HG03520 (cell line): Measurements from ENCODE around the gene ZNF215.
"Not testable (repeated sequence)": the region's sequence is repeated elsewhere in the genome, so short reads cannot be mapped to it uniquely, and the experiment has no call there.

ENCODE experiments used
- ATAC-seq: cut with Tn5 transposase; IDR thresholded peaks from one replicate; pipeline ENCODE4 v1.9.1; 2021; ENCODE audit warnings: mild to moderate bottlenecking, moderate library complexity; ENCODE audit not compliant: unreplicated experiment

ZNF215 gene

GRCh38 chr11:6926208-6927029 lies at the start of gene ZNF215:
ZNF215 (plus strand) TSS chr11:6926426; CDS start chr11:6932273, 5,847 bp downstream.
- peak; percentile 67 for ATAC-seq

- ATAC-seq = no peak
These were observed 49.3 kb upstream of the ZNF215 start for GRCh38 chr11:6876914-6877313.

GRCh38 chr11:6882751-6883150 lies 43.5 kb upstream of the ZNF215 start:
- ATAC-seq = no peak

GRCh38 chr11:6887711-6888110 lies 38.5 kb upstream of the ZNF215 start:
- not testable (repeated sequence) for ATAC-seq

GRCh38 chr11:6888830-6889229 lies 37.4 kb upstream of the ZNF215 start:
- ATAC-seq = no peak

GRCh38 chr11:6889835-6890234 lies 36.4 kb upstream of the ZNF215 start:
- no peak for ATAC-seq

GRCh38 chr11:6892400-6892799 lies 33.8 kb upstream of the ZNF215 start, which contains the start of gene OR2D2:
OR2D2 (minus strand) TSS chr11:6892500; CDS start chr11:6892500, 0 bp downstream.
- no peak for ATAC-seq

GRCh38 chr11:6894097-6894496 lies 32.1 kb upstream of the ZNF215 start:
- no peak for ATAC-seq

GRCh38 chr11:6895010-6895409 lies 31.2 kb upstream of the ZNF215 start:
- ATAC-seq = peak; percentile 91

GRCh38 chr11:6898911-6899310 lies 27.3 kb upstream of the ZNF215 start:
- ATAC-seq = no peak

- no peak for ATAC-seq
These were observed 25.8 kb upstream of the ZNF215 start for GRCh38 chr11:6900327-6900999.

GRCh38 chr11:6904804-6905203 lies 21.4 kb upstream of the ZNF215 start:
- ATAC-seq = not testable (repeated sequence)

- no peak for ATAC-seq
These were observed 14.8 kb upstream of the ZNF215 start for GRCh38 chr11:6911378-6911777.

GRCh38 chr11:6911948-6912347 lies 14.3 kb upstream of the ZNF215 start:
- ATAC-seq = no peak

GRCh38 chr11:6919698-6920097 lies 6.5 kb upstream of the ZNF215 start:
- no peak for ATAC-seq

GRCh38 chr11:6920702-6921101 lies 5.5 kb upstream of the ZNF215 start, which contains the start of gene OR2D3:
OR2D3 (plus strand) TSS chr11:6921002; CDS start chr11:6921002, 0 bp downstream.
- ATAC-seq = no peak

GRCh38 chr11:6925007-6925577 lies 1.1 kb upstream of the ZNF215 start:
- no peak for ATAC-seq

- ATAC-seq = peak; percentile 1
These were observed 504 bp upstream of the ZNF215 start for GRCh38 chr11:6925636-6926207.

GRCh38 chr11:6927030-6927617 lies 898 bp downstream of the ZNF215 start:
- ATAC-seq = peak; percentile 71

GRCh38 chr11:6928916-6929315 lies 2.7 kb downstream of the ZNF215 start:
- ATAC-seq = no peak

- no peak for ATAC-seq
These were observed 5.0 kb downstream of the ZNF215 start for GRCh38 chr11:6931146-6931713.
